ENCODE data around the gene HIP1. TPM values are rescaled to one million over a fixed set of nuclear protein-coding genes. Genes with fewer than 3 reads are reported as not detected.
"Not testable (repeated sequence)": the region's sequence is repeated elsewhere in the genome, so short reads cannot be mapped to it uniquely, and the experiment has no call there.

Gene HIP1
- total RNA-seq, 4 donors from 2014 or later: 15.8 to 33.2 (median 22.8) TPM

DNA sequence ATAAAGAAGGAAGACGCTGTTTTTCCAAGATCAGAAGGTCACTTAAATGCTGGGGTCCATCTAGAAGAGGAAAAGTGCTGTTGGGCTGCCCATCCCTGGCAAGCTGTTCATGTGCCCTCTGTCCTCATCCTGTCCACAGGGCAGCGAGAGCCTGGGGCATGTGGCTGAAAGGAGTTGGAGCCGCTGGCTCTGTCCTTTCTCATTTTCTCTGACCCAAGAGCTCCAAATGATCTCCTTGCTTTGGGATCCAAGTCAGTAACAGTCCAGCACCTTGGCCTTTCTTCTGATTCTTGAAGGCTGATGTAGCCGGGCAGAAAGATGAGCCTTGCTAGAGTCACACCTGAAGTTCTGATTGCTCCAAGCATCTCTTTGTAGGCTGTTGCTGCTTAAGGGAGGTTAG, 202.2 kb downstream of the HIP1 start:
- H3K4me3 ChIP-seq: no peak overlapping the region
- H3K9me3 ChIP-seq: no peaks in the 10 kb centered on the region
- peaks cover 25 to 65% (median 56%) of the 10 kb centered on the region in 4 donors for H3K36me3 ChIP-seq
- TF ChIP-seq EP300 (IDR thresholded peaks at IDR 0.05) (no peak), POLR2AphosphoS5 (IDR thresholded peaks at IDR 0.05) (no peak), POLR2A (IDR thresholded peaks at IDR 0.05; ENCODE audit: low read depth) (no peak)
- TF ChIP-seq, protein P1, sequence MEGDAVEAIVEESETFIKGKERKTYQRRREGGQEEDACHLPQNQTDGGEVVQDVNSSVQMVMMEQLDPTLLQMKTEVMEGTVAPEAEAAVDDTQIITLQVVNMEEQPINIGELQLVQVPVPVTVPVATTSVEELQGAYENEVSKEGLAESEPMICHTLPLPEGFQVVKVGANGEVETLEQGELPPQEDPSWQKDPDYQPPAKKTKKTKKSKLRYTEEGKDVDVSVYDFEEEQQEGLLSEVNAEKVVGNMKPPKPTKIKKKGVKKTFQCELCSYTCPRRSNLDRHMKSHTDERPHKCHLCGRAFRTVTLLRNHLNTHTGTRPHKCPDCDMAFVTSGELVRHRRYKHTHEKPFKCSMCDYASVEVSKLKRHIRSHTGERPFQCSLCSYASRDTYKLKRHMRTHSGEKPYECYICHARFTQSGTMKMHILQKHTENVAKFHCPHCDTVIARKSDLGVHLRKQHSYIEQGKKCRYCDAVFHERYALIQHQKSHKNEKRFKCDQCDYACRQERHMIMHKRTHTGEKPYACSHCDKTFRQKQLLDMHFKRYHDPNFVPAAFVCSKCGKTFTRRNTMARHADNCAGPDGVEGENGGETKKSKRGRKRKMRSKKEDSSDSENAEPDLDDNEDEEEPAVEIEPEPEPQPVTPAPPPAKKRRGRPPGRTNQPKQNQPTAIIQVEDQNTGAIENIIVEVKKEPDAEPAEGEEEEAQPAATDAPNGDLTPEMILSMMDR (IDR thresholded peaks at IDR 0.05): no peak
- H3K27me3 ChIP-seq: no peaks in the 10 kb centered on the region
- DNase-seq (ENCODE audit: extremely low spot score): no peak
- H3K27ac ChIP-seq (replicated peaks in 1 of 4): no peak overlapping the region
- no peaks in the 10 kb centered on the region for H3K4me1 ChIP-seq
- intact Hi-C loops (cut with DNase I): no loop called here
- 95% methylated on average over 4 of the region's 4 CpGs for WGBS

DNA sequence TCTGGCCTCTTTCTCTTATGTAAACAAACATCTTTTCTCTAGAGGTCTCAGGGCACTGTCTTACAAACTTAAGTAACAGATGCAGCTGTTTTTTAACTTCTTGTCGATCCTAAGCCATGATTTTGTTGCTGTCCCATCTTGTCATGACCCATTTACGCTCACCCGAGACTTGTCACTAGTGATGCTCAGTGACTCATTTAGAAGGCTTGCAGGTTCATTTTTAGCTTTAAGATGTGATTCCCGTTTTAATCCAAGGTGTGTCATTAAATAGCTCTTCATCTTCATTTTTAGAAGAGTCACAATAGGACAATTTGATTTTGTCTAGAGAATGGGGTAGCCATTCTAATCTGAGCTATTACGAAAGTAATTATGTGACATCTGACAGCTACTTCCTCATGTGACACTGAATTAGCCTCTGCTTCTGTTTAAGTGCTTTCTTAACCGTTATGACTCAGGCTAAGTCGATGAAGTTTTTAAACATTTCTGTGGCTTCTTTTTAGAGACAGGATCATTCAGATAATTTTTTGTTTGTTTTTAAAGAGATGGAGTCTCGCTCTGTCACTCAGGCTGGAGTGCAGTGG, 203.9 kb downstream of the HIP1 start:
- Histone ChIP-seq H3K9me3 (no peaks in the 10 kb centered on the region), H3K36me3 (peaks cover 13 to 48% (median 43%) of the 10 kb centered on the region in 4 donors), H3K27me3 (no peaks in the 10 kb centered on the region), H3K4me3 (no peak overlapping the region), H3K4me1 (no peaks in the 10 kb centered on the region), H3K27ac (replicated peaks in 1 of 4) (no peak overlapping the region)
- DNase-seq (ENCODE audit: extremely low spot score): no peak
- intact Hi-C loops (cut with DNase I): no loop called here
- WGBS: 55% methylated on average over 8 of the region's 8 CpGs
- TF ChIP-seq POLR2A (IDR thresholded peaks at IDR 0.05; ENCODE audit: low read depth) (no peak), POLR2AphosphoS5 (IDR thresholded peaks at IDR 0.05) (no peak), EP300 (IDR thresholded peaks at IDR 0.05) (no peak)

DNA sequence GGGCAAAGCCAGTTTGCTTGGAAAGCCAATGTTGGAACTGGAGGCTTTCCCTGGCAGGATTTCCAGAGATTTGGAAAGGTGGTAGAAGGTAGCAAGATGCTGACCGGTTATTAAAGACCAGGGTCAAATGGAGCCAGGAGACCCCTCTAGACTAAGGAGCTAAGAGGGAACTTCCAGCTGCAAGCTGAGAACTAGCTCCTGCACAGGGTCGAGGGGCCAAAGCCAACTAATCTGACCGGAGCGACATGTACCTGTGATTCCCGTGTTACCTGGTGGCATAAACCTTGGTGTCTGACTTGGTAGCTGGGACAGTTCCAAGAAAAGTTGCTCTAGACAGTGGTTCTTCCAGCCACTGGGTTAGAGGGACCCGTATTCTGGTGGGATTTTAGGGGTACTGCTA, 204.8 kb downstream of the HIP1 start:
- WGBS: 93% methylated on average over 6 of the region's 6 CpGs
- no peak for TF ChIP-seq POLR2A (IDR thresholded peaks at IDR 0.05; ENCODE audit: low read depth)
- TF ChIP-seq, protein P1 (IDR thresholded peaks at IDR 0.05): no peak
- TF ChIP-seq POLR2AphosphoS5 (IDR thresholded peaks at IDR 0.05): no peak
- no peak for TF ChIP-seq EP300 (IDR thresholded peaks at IDR 0.05)
- intact Hi-C loops (cut with DNase I): no loop called here
- no peak for DNase-seq (ENCODE audit: extremely low spot score)
- no peak overlapping the region for H3K27ac ChIP-seq (replicated peaks in 1 of 4)
- H3K4me1 ChIP-seq: no peaks in the 10 kb centered on the region
- peaks cover 13 to 39% (median 35%) of the 10 kb centered on the region in 4 donors for H3K36me3 ChIP-seq
- H3K4me3 ChIP-seq: no peak overlapping the region
- no peaks in the 10 kb centered on the region for H3K9me3 ChIP-seq
- H3K27me3 ChIP-seq: no peaks in the 10 kb centered on the region

DNA sequence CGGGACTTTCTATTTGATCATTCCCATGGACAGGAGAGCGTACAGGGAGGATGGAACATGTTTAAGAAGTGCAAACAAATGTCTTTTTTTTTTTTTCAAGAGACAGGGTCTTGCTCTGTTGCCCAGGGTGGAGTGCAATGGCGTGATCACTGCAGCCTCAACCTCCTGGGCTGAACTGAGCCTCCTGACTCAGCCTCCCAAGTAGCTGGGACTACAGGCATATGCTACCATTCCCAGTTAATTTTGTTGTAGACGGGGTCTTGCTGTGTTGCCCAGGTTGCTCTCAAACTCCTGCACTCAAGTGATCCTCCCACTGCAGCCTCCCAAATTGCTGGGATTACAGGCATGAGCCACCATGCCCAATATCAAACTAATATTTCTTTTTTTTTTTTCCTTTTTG, 206.1 kb downstream of the HIP1 start:
- intact Hi-C loops (cut with DNase I): no loop called here
- DNase-seq (ENCODE audit: extremely low spot score): no peak
- 98% methylated on average over 4 of the region's 4 CpGs for WGBS
- Histone ChIP-seq H3K4me1 (peaks cover 0 to 6% (median 5%) of the 10 kb centered on the region in 4 donors), H3K9me3 (no peaks in the 10 kb centered on the region), H3K27ac (replicated peaks in 1 of 4) (no peak overlapping the region), H3K4me3 (no peak overlapping the region), H3K36me3 (peaks cover 13 to 28% (median 23%) of the 10 kb centered on the region in 4 donors), H3K27me3 (no peaks in the 10 kb centered on the region)
- TF ChIP-seq EP300 (IDR thresholded peaks at IDR 0.05): no peak

DNA sequence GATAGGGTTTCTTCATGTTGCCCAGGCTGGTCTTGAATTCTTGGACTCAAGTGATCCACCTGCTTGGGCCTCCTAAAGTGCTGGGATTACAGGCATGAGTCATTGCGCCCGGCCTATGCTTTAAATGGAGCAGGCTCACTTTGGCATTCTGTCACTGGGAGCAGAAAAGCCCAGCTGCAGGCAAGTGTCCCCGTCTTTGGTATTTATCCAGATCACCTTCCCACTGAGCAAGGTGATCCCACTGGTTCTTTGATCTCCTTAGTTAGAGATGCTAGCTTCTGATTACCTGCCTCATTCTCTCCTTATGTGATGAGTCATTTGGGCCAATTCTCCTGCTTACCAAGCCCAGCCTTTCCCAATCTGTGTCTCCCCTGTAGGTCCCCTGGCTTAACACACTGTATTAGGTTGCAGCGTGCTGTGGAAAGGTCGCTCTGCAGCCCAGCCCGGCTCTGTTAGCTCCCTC, 207.4 kb downstream of the HIP1 start:
- 65% methylated on average over 6 of the region's 6 CpGs for WGBS

DNA sequence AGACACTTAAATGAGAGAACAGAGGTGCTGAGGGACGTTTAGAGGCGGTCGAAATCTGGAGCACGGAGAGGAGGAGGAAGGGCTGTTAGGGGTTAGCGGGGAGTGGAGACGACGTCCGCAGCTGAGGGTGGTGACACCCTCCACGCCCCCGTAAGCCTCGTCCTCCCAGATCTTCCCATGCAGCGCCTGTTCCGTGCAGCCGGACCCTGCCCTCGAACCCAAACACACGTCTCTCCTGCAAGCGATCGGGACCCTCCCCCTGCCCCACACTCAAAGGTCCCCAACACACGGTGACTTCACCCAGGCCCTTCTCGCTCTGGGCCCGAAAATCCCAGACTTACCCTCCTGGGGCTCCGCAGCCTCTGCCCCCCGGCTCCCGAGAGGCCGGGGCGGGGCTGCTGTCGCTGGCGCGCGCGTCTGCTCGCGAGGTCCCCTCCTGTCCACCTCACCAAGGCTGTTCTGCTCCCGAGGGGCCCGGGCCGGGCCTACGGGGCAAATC, 211.5 kb downstream of the HIP1 start:
- DNase-seq (ENCODE audit: extremely low spot score); intact Hi-C loops (cut with DNase I); H3K27me3 ChIP-seq; H3K9me3 ChIP-seq: not testable (repeated sequence)
- Histone ChIP-seq H3K4me3 (peak overlapping the region; percentile 71 to 96 (median 90)), H3K4me1 (peaks cover 14 to 25% (median 22%) of the 10 kb centered on the region in 4 donors), H3K36me3 (peaks cover 13 to 37% (median 31%) of the 10 kb centered on the region in 4 donors), H3K27ac (replicated peaks in 1 of 4) (peak overlapping the region; percentile 86 to 93 (median 88))
- 1% methylated on average over 14 of the region's 37 CpGs for WGBS

More for the DNA sequence above, 207.4 kb downstream of the HIP1 start:
- no peaks in the 10 kb centered on the region for H3K27me3 ChIP-seq
- H3K4me3 ChIP-seq: no peak overlapping the region
- intact Hi-C loops (cut with DNase I): no loop called here
- TF ChIP-seq EP300 (IDR thresholded peaks at IDR 0.05): no peak
- no peaks in the 10 kb centered on the region for H3K9me3 ChIP-seq
- DNase-seq (ENCODE audit: extremely low spot score): no peak
- H3K36me3 ChIP-seq: peaks cover 3 to 16% (median 11%) of the 10 kb centered on the region in 4 donors
- no peak overlapping the region for H3K27ac ChIP-seq (replicated peaks in 1 of 4)
- H3K4me1 ChIP-seq: peaks cover 7 to 16% (median 14%) of the 10 kb centered on the region in 4 donors

DNA sequence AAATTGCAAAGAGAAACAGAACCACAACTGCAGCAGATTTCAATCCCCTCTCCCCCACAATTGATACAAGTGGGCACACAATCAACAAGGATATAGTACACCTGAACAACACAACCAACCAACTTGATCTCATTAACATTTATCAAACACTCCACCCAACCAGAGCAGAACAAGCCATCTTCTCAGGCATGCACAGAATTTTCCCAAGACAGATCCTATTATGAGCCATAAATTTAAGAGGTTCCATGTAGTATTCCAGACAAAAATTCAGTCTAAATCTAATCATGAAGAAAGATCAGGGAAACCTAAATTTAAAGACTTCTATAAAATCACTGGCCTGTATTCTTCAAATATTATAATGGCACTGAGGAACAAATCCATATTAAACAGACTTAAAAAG, 217.0 kb downstream of the HIP1 start:
- DNase-seq (ENCODE audit: extremely low spot score); H3K27me3 ChIP-seq; H3K9me3 ChIP-seq; H3K27ac ChIP-seq (replicated peaks in 1 of 4); intact Hi-C loops (cut with DNase I); H3K4me3 ChIP-seq: not testable (repeated sequence)
- Histone ChIP-seq H3K36me3 (peaks cover 13 to 64% (median 40%) of the 10 kb centered on the region in 4 donors), H3K4me1 (peaks cover 10 to 12% (median 12%) of the 10 kb centered on the region in 4 donors)

DNA sequence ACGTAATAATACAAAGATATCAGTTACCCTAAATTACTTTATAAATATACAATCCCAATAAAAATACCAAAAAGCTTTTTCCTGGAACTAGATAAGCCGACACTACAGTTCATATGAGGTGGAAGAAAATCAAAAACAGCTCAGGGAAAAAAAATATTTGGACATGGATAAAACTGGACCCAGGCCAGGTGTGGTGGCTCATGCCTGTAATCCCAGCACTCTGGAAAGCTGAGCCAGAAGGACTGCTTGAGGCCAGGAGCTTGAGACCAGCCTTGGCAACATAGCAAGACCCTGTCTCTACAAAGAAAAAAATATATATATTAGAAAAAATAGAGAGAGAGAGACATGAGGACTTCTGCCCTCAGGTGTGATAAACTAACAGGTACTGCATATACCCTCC, 219.9 kb downstream of the HIP1 start:
- intact Hi-C loops (cut with DNase I); H3K27ac ChIP-seq (replicated peaks in 1 of 4); H3K9me3 ChIP-seq; DNase-seq (ENCODE audit: extremely low spot score); H3K27me3 ChIP-seq; H3K4me1 ChIP-seq; H3K4me3 ChIP-seq: not testable (repeated sequence)
- 63% methylated on average over 2 of the region's 2 CpGs for WGBS
- peaks cover 17 to 59% (median 32%) of the 10 kb centered on the region in 4 donors for H3K36me3 ChIP-seq

DNA sequence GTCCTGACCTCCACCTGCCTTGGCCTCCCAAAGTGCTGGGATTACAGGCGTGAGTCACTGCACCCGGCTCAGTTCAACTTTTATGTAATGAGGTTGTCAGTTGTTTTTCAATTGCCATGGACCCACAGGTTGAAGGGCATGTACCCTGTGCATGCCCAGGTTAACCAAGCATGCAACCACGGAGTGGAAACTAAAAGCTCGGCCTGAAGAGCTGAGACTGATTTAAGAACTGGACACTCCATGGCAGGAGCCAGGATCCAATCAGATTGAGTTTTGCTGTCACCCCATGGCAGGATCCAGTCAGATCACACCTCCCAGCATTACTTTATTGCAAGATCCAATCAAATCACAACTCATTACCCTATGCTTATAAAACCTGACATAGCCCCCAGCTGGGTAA, 229.7 kb downstream of the HIP1 start:
- peaks cover 3 to 32% (median 9%) of the 10 kb centered on the region in 4 donors for H3K36me3 ChIP-seq
- H3K4me1 ChIP-seq; H3K9me3 ChIP-seq; DNase-seq (ENCODE audit: extremely low spot score); intact Hi-C loops (cut with DNase I); H3K27me3 ChIP-seq; H3K4me3 ChIP-seq; H3K27ac ChIP-seq (replicated peaks in 1 of 4): not testable (repeated sequence)
- WGBS: no CpG with 5 or more reads among the region's 4 CpGs

DNA sequence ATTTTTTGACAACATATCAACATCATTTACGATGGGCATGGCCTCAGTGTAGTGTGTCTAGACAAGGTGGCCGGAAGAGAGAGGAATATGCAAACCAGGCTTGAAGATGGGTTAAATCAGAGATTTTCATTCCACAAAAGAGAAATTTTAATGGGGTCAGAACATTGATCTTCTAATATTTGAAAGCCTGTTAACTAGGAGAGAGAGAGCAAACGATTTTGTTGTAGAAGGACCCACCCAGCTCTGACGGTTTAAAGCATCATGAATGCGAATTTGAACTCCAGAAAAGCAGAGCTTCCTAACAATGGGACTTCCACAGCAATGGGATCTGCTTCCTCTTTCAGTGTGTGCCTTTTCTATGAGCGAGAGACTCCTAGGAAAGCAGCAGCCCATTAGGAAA, 246.7 kb downstream of the HIP1 start, which contains the start of gene SPDYE5:
SPDYE5 (plus strand) TSS at position 301 of the 400 bp plus-strand sequence. CDS start 1,728 bp downstream, outside the sequence.
- DNase-seq (ENCODE audit: extremely low spot score); H3K36me3 ChIP-seq; H3K9me3 ChIP-seq; H3K4me1 ChIP-seq; H3K27me3 ChIP-seq; H3K4me3 ChIP-seq; intact Hi-C loops (cut with DNase I); H3K27ac ChIP-seq (replicated peaks in 1 of 4): not testable (repeated sequence)
- 82% methylated on average over 4 of the region's 6 CpGs for WGBS

Data from esophagus muscularis mucosa (tissue), 4 donors.